Psoas muscle (tissue), 8 donors: ENCODE measurements around the gene TRAF3. TPM values are rescaled to one million over a fixed set of nuclear protein-coding genes. Genes with fewer than 3 reads are reported as not detected.

ENCODE experiments used
- ATAC-seq, 4 donors: fragments of 200-7000 bp; cut with Tn5 transposase; one replicate each; pipeline ENCODE4 v1.9.1; 2020; ENCODE audit warnings: moderate library complexity in 3 of 4, mild to moderate bottlenecking in 2 of 4
- DNase-seq, 2 donors: peaks; one replicate each; pipeline ENCODE4 v3.0.0-alpha.2; 2020
- H3K27ac ChIP-seq: fragments of 200-600 bp; one replicate; pipeline ENCODE4 v1.8.0; 2022
- H3K27me3 ChIP-seq, 3 donors: fragments of 200-600 bp in 1 of 3; one replicate each; pipeline versions ENCODE4 v1.6.1 to v1.8.0; 2013 to 2022; ENCODE audit warnings: low read length in 2 of 3, mild to moderate bottlenecking in 2 of 3, moderate library complexity in 1 of 3; ENCODE audit not compliant: insufficient read depth in 3 of 3
- H3K36me3 ChIP-seq, 2 donors: fragments of 200-600 bp in 1 of 2; one replicate each; pipeline versions ENCODE4 v1.6.1 to v1.8.0; 2013 to 2022; ENCODE audit warnings: low read depth in 1 of 2, mild to moderate bottlenecking in 1 of 2, moderate library complexity in 1 of 2; ENCODE audit not compliant: insufficient read depth in 1 of 2
- H3K4me1 ChIP-seq: fragments of 200-600 bp; one replicate; pipeline ENCODE4 v1.8.0; 2022
- H3K4me3 ChIP-seq: fragments of 200-600 bp; one replicate; pipeline ENCODE4 v1.8.0; 2022; ENCODE audit warnings: mild to moderate bottlenecking
- H3K9me3 ChIP-seq: fragments of 200-600 bp; one replicate; pipeline ENCODE4 v1.8.0; 2022
- CTCF ChIP-seq: fragments of 200-600 bp; IDR thresholded peaks from one replicate; pipeline ENCODE4 v1.8.0; 2022; ENCODE audit warnings: antibody characterized with exemption
- WGBS, 3 donors: extraction: QIAGEN DNeasy Blood & Tissue Kit; methylation state at CpG; one replicate each; pipeline versions ENCODE4 v1.1.6 to v1.1.7; 2013; 5-methylcytosine and 5-hydroxymethylcytosine counted together
- intact Hi-C, 2 donors: fragments of 100-400 bp; cut with DNase I; formaldehyde crosslinking; loops; one replicate each; pipeline versions ENCODE4 v1.11.0 to v1.14.2; 2022
- polyA plus RNA-seq, 3 donors: library from polyadenylated mRNA; stranded (reverse); fragments of 200-250 nt; gene quantifications; one replicate each; pipeline ENCODE4 v1.2.3, GENCODE V29; 2013
- total RNA-seq, 4 donors: library from RNA; stranded (reverse); fragmentation: NEBNext Ultra II Directional in 2 of 4; extraction: Animal tissue kit (Norgen Biotek cat#: 25700) in 2 of 4; gene quantifications; one replicate each; pipeline versions ENCODE4 v1.2.1 to v1.2.4, GENCODE V29; 2021 to 2023
- donor health status: healthy with polysubstance abuse.
- donor health status: DM: no; HTN: no; CAD: no; lungs with moderate emphysema.
- donor health status: Bipolar disorder and iron deficiency.
- donor health status: healthy.
- donor health status: DM: yes; HTN: yes; CAD: no.
- donor health status: DM: no; HTN: no; CAD: no.
- donor health status: DM: no; HTN: no; CAD: no.
- donor health status: DM: yes; HTN: yes; CAD: no.

The TRAF3 gene
- total and polyA plus RNA-seq, 7 donors = 3.3 to 16.3 (median 8.1) TPM

DNA sequence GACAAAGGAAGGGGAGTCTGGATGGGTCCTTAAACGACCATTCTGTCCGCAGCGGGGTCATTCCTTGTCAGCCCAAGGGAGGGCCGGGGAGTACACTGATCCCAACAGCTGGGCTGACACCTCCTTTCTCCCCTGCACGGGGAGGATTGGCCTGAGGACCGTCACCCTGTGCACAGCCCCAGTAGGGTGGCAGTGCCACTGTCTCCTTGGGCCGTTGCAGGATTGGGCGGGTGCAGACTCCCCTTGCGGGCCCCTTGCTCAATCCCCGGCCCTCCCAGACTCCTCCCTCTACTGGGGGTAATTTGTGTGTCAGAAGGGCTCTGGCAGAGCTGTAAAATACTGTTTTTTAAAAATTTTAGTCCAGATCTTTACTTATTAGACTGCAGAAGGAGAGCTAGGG is 132.7 kb downstream of the TRAF3 start:
- no peaks in the 10 kb centered on the region for H3K4me1 ChIP-seq
- H3K9me3 ChIP-seq = no peaks in the 10 kb centered on the region
- no peaks in the 10 kb centered on the region for H3K27me3 ChIP-seq
- ATAC-seq = no peak
- no peak for DNase-seq
- 77 to 82% (median 79%) methylated on average over 10 of the region's 10 CpGs for WGBS, 3 donors
- intact Hi-C loops = loop anchor here (10.0 kb wide), 2 partner anchors 135 to 385 kb away; partner anchors contain the start of gene TRAF3 (in 1 of the 2)
- TF ChIP-seq CTCF = no peak
- H3K36me3 ChIP-seq = peaks cover 0 to 22% of the 10 kb centered on the region in 2 donors
- no peak overlapping the region for H3K27ac ChIP-seq
- no peak overlapping the region for H3K4me3 ChIP-seq

DNA sequence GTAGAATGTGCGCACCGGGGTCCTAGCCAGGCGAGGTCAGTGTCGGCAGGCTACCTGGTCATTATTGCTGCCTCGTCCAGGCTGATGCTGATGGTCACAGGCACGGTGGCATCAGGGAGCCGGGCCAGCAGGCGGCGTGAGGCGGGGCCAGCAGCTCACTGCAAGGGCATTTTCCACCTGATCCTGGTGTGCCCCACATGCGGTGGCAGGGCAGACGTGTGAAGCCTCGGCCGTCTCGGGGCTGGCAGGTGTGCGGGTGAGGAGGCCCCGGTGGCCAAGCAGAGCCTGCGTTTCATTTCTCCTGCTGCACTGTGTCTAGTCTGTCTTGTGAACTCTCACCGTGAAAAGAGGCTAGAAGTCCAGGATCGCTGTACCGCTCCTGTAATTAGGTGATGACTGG is 133.2 kb downstream of the TRAF3 start:
- H3K36me3 ChIP-seq = peaks cover 0 to 17% of the 10 kb centered on the region in 2 donors
- no peaks in the 10 kb centered on the region for H3K9me3 ChIP-seq
- whole genome bisulfite sequencing, 3 donors = 87 to 89% (median 87%) methylated on average over 21 of the region's 21 CpGs
- no peak overlapping the region for H3K4me3 ChIP-seq
- H3K27ac ChIP-seq = no peak overlapping the region
- no peaks in the 10 kb centered on the region for H3K4me1 ChIP-seq
- TF ChIP-seq CTCF = no peak
- no peaks in the 10 kb centered on the region for H3K27me3 ChIP-seq
- intact Hi-C loops = loop anchor here (10.0 kb wide), 2 partner anchors 136 to 386 kb away; partner anchors contain the start of gene TRAF3 (in 1 of the 2)
- no peak for ATAC-seq
- DNase-seq = peak in 1 of 2 donors; percentile 43

DNA sequence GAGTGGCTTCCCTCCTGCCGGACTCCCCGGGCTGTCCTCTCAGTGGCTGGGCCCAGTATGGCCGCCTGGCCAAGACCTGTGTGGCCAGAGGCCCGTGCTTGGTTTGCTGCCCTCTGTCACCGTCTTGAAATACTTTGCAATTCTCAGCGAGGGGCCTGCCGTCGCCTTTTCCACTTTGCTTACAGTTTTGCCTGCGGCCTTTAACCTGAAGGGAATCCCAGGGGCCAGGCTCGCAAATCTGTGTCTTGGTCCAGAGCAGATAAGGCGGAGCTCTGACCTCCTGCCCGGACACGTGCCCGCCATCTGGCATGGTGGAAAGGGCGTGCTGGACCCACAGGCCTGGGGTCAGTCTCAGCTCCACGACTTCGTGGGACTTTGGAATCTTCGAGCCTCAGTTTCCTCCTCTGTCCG is 134.3 kb downstream of the TRAF3 start:
- Histone ChIP-seq H3K4me3 (no peak overlapping the region), H3K4me1 (no peaks in the 10 kb centered on the region), H3K27me3 (no peaks in the 10 kb centered on the region), H3K36me3 (peaks cover 0 to 7% of the 10 kb centered on the region in 2 donors), H3K9me3 (no peaks in the 10 kb centered on the region), H3K27ac (no peak overlapping the region)
- peak in 1 of 2 donors; percentile 53 for DNase-seq
- ATAC-seq = no peak
- intact Hi-C loops = loop anchor here (10.0 kb wide), 2 partner anchors 137 to 387 kb away; partner anchors contain the start of gene TRAF3 (in 1 of the 2)
- WGBS, 3 donors = 77 to 84% (median 77%) methylated on average over 19 of the region's 19 CpGs
- TF ChIP-seq CTCF = no peak

DNA sequence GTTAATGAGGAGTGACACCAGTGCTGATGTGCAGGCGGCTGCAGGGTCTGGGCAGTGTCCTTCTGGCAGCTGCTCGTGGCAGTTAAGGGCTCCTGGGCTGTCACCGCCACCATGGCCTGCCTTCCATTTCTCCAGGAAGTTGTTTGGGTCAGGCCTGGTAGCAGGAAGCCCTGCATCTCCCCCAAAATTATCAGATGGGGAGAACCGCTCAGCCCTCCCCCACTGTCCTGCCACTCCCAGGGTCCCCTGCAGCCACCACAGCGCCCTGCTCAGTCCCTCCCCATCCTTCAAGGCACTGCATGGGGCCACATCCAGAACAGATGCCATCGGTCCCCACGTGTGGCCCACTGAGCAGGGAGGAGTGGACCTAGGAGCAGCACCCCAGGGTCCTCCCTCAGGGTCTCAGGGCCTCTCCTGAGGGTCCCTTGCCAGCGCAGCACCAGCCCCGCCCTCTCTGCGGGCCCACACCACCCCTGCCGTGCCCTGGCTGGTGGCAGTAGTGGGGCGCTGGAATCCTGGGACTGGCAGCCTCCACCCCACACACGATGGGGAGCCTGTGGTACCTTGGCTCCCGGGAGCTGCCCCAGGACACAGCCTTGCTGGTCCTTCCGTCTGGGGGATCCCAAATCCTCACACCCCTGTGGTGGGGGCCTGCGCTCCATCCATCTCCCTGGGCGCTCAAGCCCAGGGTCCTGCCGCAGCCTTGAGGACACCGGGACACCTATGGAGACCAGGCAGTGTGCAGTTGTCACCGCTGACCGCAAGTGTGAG is 134.9 kb downstream of the TRAF3 start:
- no peak overlapping the region for H3K4me3 ChIP-seq
- no peak overlapping the region for H3K27ac ChIP-seq
- H3K4me1 ChIP-seq = no peaks in the 10 kb centered on the region
- DNase-seq (peak in 1 of 2 donors; percentile 38), ATAC-seq (no peak)
- H3K36me3 ChIP-seq = peaks cover 0 to under 1% of the 10 kb centered on the region in 2 donors
- intact Hi-C loops = loop anchor here (10.0 kb wide), 2 partner anchors 137 to 387 kb away; partner anchors contain the start of gene TRAF3 (in 1 of the 2)
- no peaks in the 10 kb centered on the region for H3K9me3 ChIP-seq
- TF ChIP-seq CTCF = no peak
- WGBS, 3 donors = 94 to 96% (median 94%) methylated on average over 21 of the region's 21 CpGs
- H3K27me3 ChIP-seq = no peaks in the 10 kb centered on the region
